T-helper 9 cell (primary cell): ENCODE data around the gene ST3GAL2.
"Not testable (repeated sequence)": the region's sequence is repeated elsewhere in the genome, so short reads cannot be mapped to it uniquely, and the experiment has no call there.

Source experiments
- DNase-seq: peaks from one replicate; pipeline ENCODE4 v3.0.0-alpha.2; 2020

The ST3GAL2 gene

GRCh38 chr16:70381604-70382342, 57.1 kb downstream of the ST3GAL2 start:
- DNase-seq = no peak

- DNase-seq = peak; percentile 90
These were observed 57.8 kb downstream of the ST3GAL2 start for GRCh38 chr16:70380919-70381603.

DNA sequence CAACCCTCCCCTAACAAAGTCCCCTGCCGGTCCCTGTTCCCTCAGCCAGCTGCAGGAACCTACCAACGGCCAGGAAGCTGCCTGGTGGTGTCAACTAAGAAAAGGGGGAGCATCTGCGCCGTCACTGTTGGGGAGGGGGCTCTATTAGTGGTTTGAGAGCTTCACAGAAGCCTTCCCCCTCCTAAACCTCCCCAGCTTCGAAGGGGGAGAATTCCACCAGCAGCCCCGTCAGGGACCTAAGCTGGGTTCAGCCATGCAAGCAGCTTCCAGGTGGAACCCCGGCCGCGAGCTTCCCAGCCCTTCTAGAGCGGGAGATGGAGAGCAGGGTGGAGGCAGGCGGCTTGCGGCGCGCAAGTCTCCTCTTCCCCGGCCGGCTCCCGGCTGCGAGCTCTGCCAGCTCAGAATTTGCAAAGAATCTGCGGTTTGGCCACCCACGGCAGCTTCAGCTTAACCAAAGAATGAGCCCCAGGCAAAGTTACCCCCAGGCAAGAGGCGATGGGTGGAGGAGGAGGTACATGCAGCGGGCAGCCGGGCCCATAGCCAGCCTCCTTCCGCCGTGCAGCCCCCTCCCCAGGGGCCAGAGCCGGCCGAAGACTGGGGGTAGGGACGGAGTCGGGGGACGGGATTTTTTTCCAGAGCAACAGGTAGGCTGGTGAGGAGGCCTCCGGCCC, 58.5 kb downstream of the ST3GAL2 start:
- DNase-seq = peak; percentile 30

GRCh38 chr16:70378869-70379493, 59.9 kb downstream of the ST3GAL2 start:
- no peak for DNase-seq

DNA sequence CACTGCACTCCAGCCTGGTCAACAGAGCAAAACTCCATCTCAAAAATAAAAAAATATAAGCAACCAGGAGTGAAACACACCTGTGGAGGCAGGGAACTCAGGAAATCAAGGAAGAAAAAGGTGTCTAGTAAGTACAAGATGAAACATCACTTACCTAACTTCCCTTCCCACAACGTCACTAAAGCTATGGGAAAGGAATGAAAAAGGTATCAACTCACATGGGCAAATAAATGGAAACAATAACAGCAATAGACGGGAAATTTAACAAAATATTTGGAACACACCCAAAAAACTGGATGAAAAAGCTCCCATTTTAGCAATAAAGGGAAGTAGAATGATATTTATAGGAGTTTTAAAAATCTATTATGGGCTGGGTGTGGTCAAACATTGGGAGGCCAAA, 61.1 kb downstream of the ST3GAL2 start:
- no peak for DNase-seq

DNA sequence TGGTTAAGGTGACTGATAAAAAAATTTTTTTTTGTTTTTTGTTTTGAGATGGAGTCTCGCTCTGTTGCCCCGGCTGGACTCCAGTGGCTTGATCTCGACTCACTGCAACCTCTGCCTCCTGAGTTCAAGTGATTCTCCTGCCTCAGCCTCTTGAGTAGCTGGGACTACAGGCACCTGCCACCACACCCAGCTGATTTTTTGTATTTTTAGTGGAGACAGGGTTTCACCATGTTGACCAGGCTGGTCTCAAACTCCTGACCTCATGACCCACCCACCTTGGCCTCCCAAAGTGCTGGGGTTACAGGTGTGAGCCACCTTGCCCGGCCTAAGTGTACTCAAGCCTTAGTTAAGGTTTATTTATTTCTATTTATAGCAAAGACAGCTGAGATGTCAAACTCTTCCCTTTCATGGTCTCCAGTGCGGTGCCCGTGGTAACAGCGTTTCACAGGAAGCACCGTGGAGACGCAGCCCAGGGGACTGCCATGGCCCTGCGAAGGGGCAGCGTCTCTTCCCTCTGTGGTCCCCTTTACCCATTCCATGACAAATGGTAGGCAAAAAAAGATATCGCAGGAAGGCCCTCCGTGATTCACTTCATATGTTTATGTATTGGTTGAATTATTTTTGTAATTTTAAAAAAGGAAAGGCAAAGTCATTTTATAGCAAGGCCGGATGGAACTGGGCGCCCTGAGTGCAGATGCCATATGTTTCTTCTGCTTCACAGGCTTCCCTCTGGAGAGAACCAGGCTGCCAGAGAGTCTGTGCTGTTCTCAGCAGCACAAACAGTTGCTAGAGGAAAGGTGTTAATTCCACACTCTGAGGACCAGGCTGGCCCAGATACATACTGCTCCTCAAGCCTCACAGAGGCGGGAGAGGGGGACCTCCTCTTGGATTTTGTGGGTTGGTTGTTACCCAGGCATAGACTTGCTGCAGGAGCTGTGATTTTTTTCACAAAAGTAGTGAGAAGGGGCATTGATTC, 63.0 kb downstream of the ST3GAL2 start:
- no peak for DNase-seq

GRCh38 chr16:70374213-70374612, 64.7 kb downstream of the ST3GAL2 start:
- no peak for DNase-seq

DNA sequence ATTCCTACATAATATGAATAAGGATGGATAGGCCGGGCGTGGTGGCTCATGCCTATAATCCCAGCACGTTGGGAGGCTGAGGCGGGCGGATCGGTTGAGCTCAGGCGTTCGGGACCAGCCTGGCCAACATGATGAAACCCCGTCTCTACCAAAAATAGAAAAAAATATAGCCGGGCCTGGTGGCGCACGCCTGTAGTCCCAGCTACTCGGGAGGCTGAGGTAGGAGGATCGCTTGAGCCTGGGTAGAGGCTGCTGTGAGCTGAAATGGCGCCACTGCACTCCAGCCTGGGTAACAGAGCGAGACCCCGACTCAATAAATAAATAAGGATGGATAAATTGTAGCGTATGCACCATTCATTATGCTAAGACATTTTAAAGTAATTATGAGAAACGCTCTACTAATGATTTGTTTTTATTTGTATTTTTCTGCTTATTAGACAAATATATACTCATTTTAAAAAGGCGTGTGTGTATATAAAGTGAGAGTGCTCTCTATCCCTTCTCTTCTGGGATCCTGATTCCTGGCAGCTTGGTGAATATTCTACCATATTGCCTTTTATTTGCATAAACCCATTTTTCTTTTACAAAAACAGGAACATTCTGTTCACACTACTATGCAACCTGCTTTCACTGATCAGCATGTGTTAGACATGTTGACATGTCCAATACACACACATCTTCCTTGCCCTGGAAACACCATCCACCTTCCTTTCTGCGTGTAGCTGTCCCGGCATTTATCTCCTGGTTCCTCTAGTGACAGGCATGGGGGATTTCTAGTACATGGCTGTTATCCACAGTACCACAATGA, 65.8 kb downstream of the ST3GAL2 start:
- no peak for DNase-seq

GRCh38 chr16:70370924-70371323, 68.0 kb downstream of the ST3GAL2 start:
- DNase-seq = no peak

- DNase-seq = not testable (repeated sequence)
These were observed 68.8 kb downstream of the ST3GAL2 start for GRCh38 chr16:70370145-70370544.

- no peak for DNase-seq
These were observed 74.5 kb downstream of the ST3GAL2 start for GRCh38 chr16:70364399-70364798.

- no peak for DNase-seq
These were observed 79.3 kb downstream of the ST3GAL2 start for GRCh38 chr16:70359552-70359951.

- no peak for DNase-seq
These were observed 89.1 kb downstream of the ST3GAL2 start for GRCh38 chr16:70349783-70350182.

- DNase-seq = no peak
These were observed 89.9 kb downstream of the ST3GAL2 start for GRCh38 chr16:70348991-70349390.

GRCh38 chr16:70345840-70346239, 93.1 kb downstream of the ST3GAL2 start:
- DNase-seq = no peak

DNA sequence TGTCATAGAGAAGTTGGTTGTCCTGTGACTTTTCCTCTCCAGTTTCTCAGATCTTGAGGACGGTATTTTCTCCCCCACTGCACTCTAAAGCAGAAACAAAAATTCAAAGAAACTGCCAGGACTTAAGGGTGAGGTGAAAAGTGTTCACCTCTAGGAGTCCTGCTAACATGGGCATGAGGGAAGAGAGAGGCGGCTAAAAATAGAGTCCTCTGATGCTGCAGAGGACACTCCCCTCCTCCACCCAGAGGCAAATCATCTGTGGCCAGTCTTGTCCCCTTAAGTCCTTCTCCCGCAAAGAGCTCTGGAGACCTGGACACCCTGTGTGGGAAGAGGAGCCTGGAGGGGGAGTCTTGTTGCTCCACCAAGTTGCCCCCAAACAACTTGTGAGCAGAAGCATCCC, 96.9 kb downstream of the ST3GAL2 start:
- no peak for DNase-seq

GRCh38 chr16:70341600-70341999, 97.3 kb downstream of the ST3GAL2 start:
- no peak for DNase-seq

GRCh38 chr16:70337814-70338213, 101.1 kb downstream of the ST3GAL2 start:
- DNase-seq = no peak

GRCh38 chr16:70332728-70333127, 106.2 kb downstream of the ST3GAL2 start:
- DNase-seq = not testable (repeated sequence)

DNA sequence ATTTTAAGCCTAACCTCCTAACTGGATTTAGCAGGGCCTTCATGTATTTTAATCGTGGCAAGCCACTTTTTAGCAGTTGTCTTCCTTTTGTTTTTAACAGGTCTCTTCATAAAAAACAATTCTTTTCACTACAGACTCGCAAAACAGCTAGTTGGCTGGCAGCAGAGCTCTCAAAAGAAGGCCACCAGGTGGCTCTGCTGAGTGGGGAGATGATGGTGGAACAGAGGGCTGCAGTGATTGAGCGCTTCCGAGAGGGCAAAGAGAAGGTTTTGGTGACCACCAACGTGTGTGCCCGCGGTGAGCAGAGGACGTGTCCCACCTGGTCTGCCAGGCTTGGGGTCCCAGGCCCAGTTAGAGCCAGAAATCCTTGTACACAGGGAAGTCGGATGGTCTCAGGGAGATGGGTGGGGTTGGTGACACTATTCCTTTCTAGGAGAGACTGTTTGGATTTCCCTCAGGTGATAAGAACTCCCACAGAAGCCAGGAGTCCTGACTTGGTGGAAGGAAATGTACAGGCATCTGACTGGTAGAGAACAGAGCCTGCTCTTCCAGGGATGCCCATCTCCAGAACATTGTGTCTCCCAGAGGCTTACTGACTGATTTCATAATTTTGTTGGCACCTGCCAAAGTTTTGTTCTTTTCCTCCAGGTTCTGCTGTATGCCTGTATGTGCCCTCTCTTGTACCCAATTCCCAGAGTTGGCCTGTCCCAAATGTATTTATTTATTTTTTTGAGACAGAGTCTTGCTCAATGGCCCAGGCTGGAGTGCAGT, 107.1 kb downstream of the ST3GAL2 start:
- DNase-seq = no peak
